OCI-LY1 (cell line): ENCODE results near the gene TBPL2.

ENCODE experiments used
- H2AFZ ChIP-seq: fragments of 200-600 bp; sonication (generic), shearing (Covaris generic); 2 replicates; pipeline ENCODE4 v1.6.0; 2014; ENCODE audit warnings: antibody characterized with exemption, mild to moderate bottlenecking, low read length
- H3F3A ChIP-seq: fragments of 200-600 bp; sonication (generic), shearing (Covaris generic); 2 replicates; pipeline ENCODE4 v1.6.0; 2014; ENCODE audit warnings: mild to moderate bottlenecking, antibody characterized with exemption, low read length, moderate library complexity; ENCODE audit not compliant: insufficient read depth
- H3K27ac ChIP-seq: fragments of 200-600 bp; sonication (generic); 2 replicates; pipeline ENCODE4 v1.5.1; 2014; ENCODE audit warnings: low read length, mixed run types, mild to moderate bottlenecking, low read depth; ENCODE audit not compliant: poor library complexity, severe bottlenecking
- H3K27me3 ChIP-seq: fragments of 200-600 bp; sonication (generic); 2 replicates; pipeline ENCODE4 v1.6.0; 2014; ENCODE audit warnings: antibody characterized with exemption, mild to moderate bottlenecking, low read length, moderate library complexity; ENCODE audit not compliant: insufficient read depth
- H3K36me3 ChIP-seq: fragments of 200-600 bp; sonication (generic); 2 replicates; pipeline ENCODE4 v1.6.1; 2014; ENCODE audit warnings: mild to moderate bottlenecking, antibody characterized with exemption, low read length, moderate library complexity, mixed read lengths; ENCODE audit not compliant: insufficient read depth
- H3K4me1 ChIP-seq: fragments of 200-600 bp; sonication (generic); 2 replicates; pipeline ENCODE4 v1.5.1; 2014; ENCODE audit warnings: mild to moderate bottlenecking, low read length, moderate library complexity; ENCODE audit not compliant: insufficient read depth, severe bottlenecking
- H3K4me2 ChIP-seq: fragments of 200-600 bp; sonication (generic), shearing (Covaris generic); 2 replicates; pipeline ENCODE4 v1.6.1; 2014; ENCODE audit warnings: low read length
- H3K4me3 ChIP-seq: fragments of 200-600 bp; sonication (generic); 2 replicates; pipeline ENCODE4 v1.5.1; 2014; ENCODE audit warnings: low read length, low read depth, mild to moderate bottlenecking, mixed read lengths; ENCODE audit not compliant: poor library complexity, severe bottlenecking
- H3K79me2 ChIP-seq: fragments of 200-600 bp; shearing (Covaris generic); 2 replicates; pipeline ENCODE4 v1.6.1; 2016; ENCODE audit warnings: mixed run types, low read length, mixed read lengths; ENCODE audit not compliant: insufficient read depth
- H3K9ac ChIP-seq: fragments of 200-600 bp; sonication (generic), shearing (Covaris generic); 2 replicates; pipeline ENCODE4 v1.6.1; 2014; ENCODE audit warnings: mild to moderate bottlenecking, low read length, mixed read lengths
- H3K9me2 ChIP-seq: fragments of 200-600 bp; sonication (generic), shearing (Covaris generic); 2 replicates; pipeline ENCODE4 v1.6.1; 2014; ENCODE audit warnings: low read depth, mild to moderate bottlenecking, low read length, mixed read lengths
- H3K9me3 ChIP-seq: fragments of 200-600 bp; shearing (Covaris generic); 2 replicates; pipeline ENCODE4 v1.6.1; 2014; ENCODE audit warnings: low read length, mixed read lengths
- H4K20me1 ChIP-seq: fragments of 200-600 bp; sonication (generic), shearing (Covaris generic); 2 replicates; pipeline ENCODE4 v1.6.0; 2016; ENCODE audit warnings: mild to moderate bottlenecking, low read length; ENCODE audit not compliant: insufficient read depth
- CTCF ChIP-seq: fragments of 200-600 bp; sonication (generic), shearing (Covaris generic); IDR thresholded peaks from 2 replicates; pipeline ENCODE4 v1.5.1; 2017; ENCODE audit warnings: mild to moderate bottlenecking, antibody characterized with exemption, low read length, moderate library complexity, mixed read lengths
- EZH2 ChIP-seq: fragments of 200-600 bp; sonication (generic), shearing (Covaris generic); IDR thresholded peaks from 2 replicates; pipeline ENCODE4 v1.8.0; 2017; ENCODE audit warnings: borderline replicate concordance, mixed run types, mild to moderate bottlenecking, antibody characterized with exemption, low read length, moderate library complexity, mixed read lengths

Gene TBPL2

GRCh38 chr14:55389330-55389729, 51.1 kb downstream of the TBPL2 start:
- Histone ChIP-seq H4K20me1 (no peaks in the 10 kb centered on the region), H3K79me2 (no peaks in the 10 kb centered on the region), H3K9ac (no peak overlapping the region), H3K9me2 (no peaks in the 10 kb centered on the region), H3K36me3 (peaks cover 23% of the 10 kb centered on the region; the same call in 1 of the 2 replicates), H3K27ac (no peak overlapping the region), H3K27me3 (no peaks in the 10 kb centered on the region), H2AFZ (no peak overlapping the region), H3F3A (no peaks in the 10 kb centered on the region), H3K4me1 (no peaks in the 10 kb centered on the region), H3K4me2 (no peak overlapping the region), H3K9me3 (no peaks in the 10 kb centered on the region), H3K4me3 (no peak overlapping the region)
- TF ChIP-seq CTCF (no peak), EZH2 (no peak)

DNA sequence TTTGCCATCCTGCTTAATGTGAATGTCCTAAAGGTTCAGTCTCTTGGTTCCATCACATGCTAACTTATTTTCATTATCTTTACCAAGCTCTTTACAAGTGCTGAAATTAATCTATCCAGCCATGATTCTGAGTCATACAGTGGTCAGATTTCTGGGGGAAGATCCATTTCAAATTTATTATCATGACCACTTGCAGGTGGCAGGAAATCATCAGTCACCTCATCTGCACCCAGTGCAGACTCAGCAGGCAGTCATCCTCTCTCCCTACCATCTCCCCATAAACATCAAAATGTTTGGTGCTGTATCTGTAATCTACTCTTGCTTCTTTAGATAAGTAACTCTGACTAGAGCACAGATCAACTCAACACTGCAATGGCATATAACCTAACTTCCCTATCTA, 52.3 kb downstream of the TBPL2 start:
- Histone ChIP-seq H3F3A (no peaks in the 10 kb centered on the region), H3K36me3 (peaks cover 23% of the 10 kb centered on the region; the same call in 1 of the 2 replicates), H4K20me1 (no peaks in the 10 kb centered on the region), H3K4me1 (no peaks in the 10 kb centered on the region), H3K4me2 (no peak overlapping the region), H3K9ac (no peak overlapping the region), H3K27ac (no peak overlapping the region), H2AFZ (no peak overlapping the region), H3K79me2 (no peaks in the 10 kb centered on the region), H3K27me3 (no peaks in the 10 kb centered on the region), H3K9me2 (no peaks in the 10 kb centered on the region), H3K4me3 (no peak overlapping the region), H3K9me3 (no peaks in the 10 kb centered on the region)
- TF ChIP-seq EZH2 = no peak
- TF ChIP-seq CTCF = no peak

DNA sequence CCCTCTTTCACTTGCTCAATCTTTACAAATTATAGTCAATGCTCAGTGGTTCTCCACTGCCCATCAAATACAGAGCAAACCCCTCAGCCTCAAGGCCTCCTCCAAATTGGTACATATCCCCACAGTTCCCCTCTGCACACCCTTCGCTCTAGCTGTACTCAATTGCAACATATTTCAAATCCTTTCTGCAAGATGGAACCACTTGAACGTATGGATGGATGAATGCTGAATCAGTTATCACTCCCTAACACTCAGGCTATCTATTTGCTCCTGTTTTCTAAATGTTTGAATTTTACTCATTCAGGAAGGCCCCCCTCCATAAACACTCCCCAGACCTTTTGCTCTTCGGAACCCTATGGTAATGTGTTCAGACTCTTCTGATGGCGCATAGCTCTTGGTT, 53.3 kb downstream of the TBPL2 start:
- peaks cover 23% of the 10 kb centered on the region; the same call in 1 of the 2 replicates for H3K36me3 ChIP-seq

DNA sequence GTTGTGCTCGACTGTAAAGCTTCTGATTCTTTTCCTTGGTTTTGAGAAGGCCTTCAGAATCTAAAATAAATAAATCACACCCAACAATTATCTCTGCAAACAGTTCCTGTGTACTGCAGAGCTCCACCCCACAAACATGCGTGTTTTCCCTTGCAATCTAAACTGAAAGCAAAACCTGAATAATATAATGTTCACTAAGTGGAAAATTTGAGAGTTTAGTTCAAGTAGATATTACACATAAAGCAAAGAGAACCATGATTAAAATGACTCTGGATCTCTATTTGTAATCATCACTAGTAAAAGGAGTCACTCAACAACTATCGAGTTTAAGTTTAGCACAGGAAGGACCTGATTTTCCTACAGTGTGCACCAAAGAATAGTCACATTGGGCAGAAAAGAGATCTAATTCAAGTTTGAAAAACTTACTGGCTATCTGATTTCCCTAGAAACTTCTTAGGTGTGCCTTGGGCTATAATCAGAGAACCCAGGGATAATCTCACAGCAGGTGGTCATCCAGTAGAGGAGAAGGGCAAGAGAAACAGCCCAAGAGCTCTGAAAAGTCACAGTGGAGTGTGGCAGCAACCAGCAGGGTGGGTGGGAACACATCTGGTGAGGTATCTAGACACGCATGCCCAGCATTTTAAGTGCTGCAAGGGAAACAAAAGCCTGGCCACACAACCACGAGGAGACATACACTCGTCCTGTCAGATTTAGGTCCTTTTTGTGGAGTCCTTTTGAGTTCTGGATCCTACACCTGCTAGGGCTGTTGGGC, 54.2 kb downstream of the TBPL2 start:
- no peak overlapping the region for H2AFZ ChIP-seq
- no peak overlapping the region for H3K4me2 ChIP-seq
- no peak overlapping the region for H3K9ac ChIP-seq
- H3K9me3 ChIP-seq = no peaks in the 10 kb centered on the region
- H3K4me1 ChIP-seq = no peaks in the 10 kb centered on the region
- no peaks in the 10 kb centered on the region for H3K27me3 ChIP-seq
- H4K20me1 ChIP-seq = no peaks in the 10 kb centered on the region
- H3K9me2 ChIP-seq = no peaks in the 10 kb centered on the region
- no peak overlapping the region for H3K4me3 ChIP-seq
- no peaks in the 10 kb centered on the region for H3F3A ChIP-seq
- no peaks in the 10 kb centered on the region for H3K79me2 ChIP-seq
- no peak overlapping the region for H3K27ac ChIP-seq
- TF ChIP-seq CTCF (no peak), EZH2 (no peak)
- peaks cover 31% of the 10 kb centered on the region; the same call in 1 of the 2 replicates for H3K36me3 ChIP-seq

More for the DNA sequence above, 53.3 kb downstream of the TBPL2 start:
- Histone ChIP-seq H4K20me1 (no peaks in the 10 kb centered on the region), H3K79me2 (no peaks in the 10 kb centered on the region), H3F3A (no peaks in the 10 kb centered on the region), H2AFZ (no peak overlapping the region), H3K9ac (no peak overlapping the region), H3K4me3 (no peak overlapping the region), H3K27ac (no peak overlapping the region), H3K9me2 (no peaks in the 10 kb centered on the region), H3K27me3 (no peaks in the 10 kb centered on the region), H3K9me3 (no peaks in the 10 kb centered on the region), H3K4me2 (no peak overlapping the region), H3K4me1 (no peaks in the 10 kb centered on the region)
- TF ChIP-seq EZH2 = no peak
